ENCODE measurements around the gene PHLPP1.

Gene PHLPP1

GRCh38 chr18:62741584-62741983, 26.2 kb downstream of the PHLPP1 start:
- TF ChIP-seq CTCF (conservative IDR thresholded peaks at IDR 0.05; ENCODE audit: control insufficient read depth, insufficient read depth, low read depth, low read length), result no peak
- no peak overlapping the region for H3K4me3 ChIP-seq (ENCODE audit: control insufficient read depth, low read depth, low read length)
- no peak for DNase-seq (ENCODE audit: low read depth)

- no peak for TF ChIP-seq CTCF (conservative IDR thresholded peaks at IDR 0.05; ENCODE audit: control insufficient read depth, insufficient read depth, low read depth, low read length)
- H3K4me3 ChIP-seq (ENCODE audit: control insufficient read depth, low read depth, low read length), result no peak overlapping the region
- no peak for DNase-seq (ENCODE audit: low read depth)
These were observed 29.0 kb downstream of the PHLPP1 start for GRCh38 chr18:62744076-62744968.

GRCh38 chr18:62745089-62745751, 29.9 kb downstream of the PHLPP1 start:
- H3K4me3 ChIP-seq (ENCODE audit: control insufficient read depth, low read depth, low read length), result no peak overlapping the region
- TF ChIP-seq CTCF (conservative IDR thresholded peaks at IDR 0.05; ENCODE audit: control insufficient read depth, insufficient read depth, low read depth, low read length), result no peak
- no peak for DNase-seq (ENCODE audit: low read depth)

GRCh38 chr18:62749389-62749788, 34.0 kb downstream of the PHLPP1 start:
- no peak for DNase-seq (ENCODE audit: low read depth)
- TF ChIP-seq CTCF (conservative IDR thresholded peaks at IDR 0.05; ENCODE audit: control insufficient read depth, insufficient read depth, low read depth, low read length), result no peak
- H3K4me3 ChIP-seq (ENCODE audit: control insufficient read depth, low read depth, low read length), result no peak overlapping the region

- DNase-seq (ENCODE audit: low read depth), result no peak
- no peak for TF ChIP-seq CTCF (conservative IDR thresholded peaks at IDR 0.05; ENCODE audit: control insufficient read depth, insufficient read depth, low read depth, low read length)
- no peak overlapping the region for H3K4me3 ChIP-seq (ENCODE audit: control insufficient read depth, low read depth, low read length)
These were observed 36.0 kb downstream of the PHLPP1 start for GRCh38 chr18:62751341-62751821.

- no peak overlapping the region for H3K4me3 ChIP-seq (ENCODE audit: control insufficient read depth, low read depth, low read length)
These were observed 36.6 kb downstream of the PHLPP1 start for GRCh38 chr18:62751977-62752376.

More at GRCh38 chr18:62751977-62752376, 36.6 kb downstream of the PHLPP1 start:
- DNase-seq (ENCODE audit: low read depth), result no peak
- TF ChIP-seq CTCF (conservative IDR thresholded peaks at IDR 0.05; ENCODE audit: control insufficient read depth, insufficient read depth, low read depth, low read length), result no peak

All from fibroblast of mammary gland (primary cell).